Activated CD4-positive, alpha-beta T cell treated with anti-CD3 and anti-CD28 coated beads, Interleukin-2, Interleukin-6, amounts not matched to agents 100 ng/mL and 50 ng/mL, durations not matched to agents 16 hours and 8 hours (primary cell): ENCODE measurements around the gene BORCS6.
A peak's percentile ranks its signal among the peaks of the same experiment; 100 is the strongest.

Source experiments
- DNase-seq: peaks from one replicate; pipeline ENCODE4 v3.0.0-alpha.2; 2020

The BORCS6 gene

GRCh38 chr17:8153525-8153956 is 36.4 kb downstream of the BORCS6 start:
- DNase-seq = peak; percentile 51

- no peak for DNase-seq
Observed at GRCh38 chr17:8153031-8153451, 36.9 kb downstream of the BORCS6 start.

- peak; percentile 97 for DNase-seq
Observed at GRCh38 chr17:8152112-8152775, 37.7 kb downstream of the BORCS6 start, which contains the start of gene PER1. TSS of gene PER1 (minus strand) at chr17:8152404. CDS start at chr17:8150706, 1,698 bp downstream.

GRCh38 chr17:8151641-8152111 is 38.3 kb downstream of the BORCS6 start:
- DNase-seq = no peak

GRCh38 chr17:8151120-8151640 is 38.8 kb downstream of the BORCS6 start:
- DNase-seq = peak; percentile 92

- DNase-seq = no peak
Observed at GRCh38 chr17:8150194-8151119, 39.5 kb downstream of the BORCS6 start.

GRCh38 chr17:8149419-8150193 is 40.4 kb downstream of the BORCS6 start:
- DNase-seq = no peak

GRCh38 chr17:8148560-8148959 is 41.4 kb downstream of the BORCS6 start:
- DNase-seq = no peak

- no peak for DNase-seq
Observed at GRCh38 chr17:8147805-8148404, 42.1 kb downstream of the BORCS6 start.

- no peak for DNase-seq
Observed at GRCh38 chr17:8147141-8147804, 42.7 kb downstream of the BORCS6 start.

GRCh38 chr17:8146381-8147140 is 43.4 kb downstream of the BORCS6 start:
- DNase-seq = no peak

GRCh38 chr17:8145811-8146210 is 44.2 kb downstream of the BORCS6 start:
- DNase-seq = no peak

- no peak for DNase-seq
Observed at GRCh38 chr17:8144401-8145231, 45.4 kb downstream of the BORCS6 start.

GRCh38 chr17:8143581-8144400 is 46.2 kb downstream of the BORCS6 start:
- no peak for DNase-seq

GRCh38 chr17:8142887-8143580 is 46.9 kb downstream of the BORCS6 start:
- DNase-seq = no peak

GRCh38 chr17:8142158-8142886 is 47.7 kb downstream of the BORCS6 start:
- no peak for DNase-seq

- no peak for DNase-seq
Observed at GRCh38 chr17:8141741-8142140, 48.2 kb downstream of the BORCS6 start.

- no peak for DNase-seq
Observed at GRCh38 chr17:8141045-8141444, 48.9 kb downstream of the BORCS6 start.
